Body of pancreas (tissue), 4 donors: Measurements from ENCODE around the gene AUNIP.

Source experiments
- CTCF ChIP-seq, 7 experiments: fragments of 450-650 bp in 4 of 7; fragments of 200-600 bp in 3 of 7; sonication (generic) in 3 of 7; IDR thresholded peaks; one replicate each; pipeline ENCODE4 v1.5.1; 2016 to 2019; ENCODE audit warnings: antibody characterized with exemption in 7 of 7
- POLR2A ChIP-seq, 3 donors: fragments of 450-650 bp; IDR thresholded peaks; one replicate each; pipeline ENCODE4 v1.6.1; 2016; ENCODE audit warnings: antibody characterized with exemption in 3 of 3, mild to moderate bottlenecking in 2 of 3

GRCh38 chr1:25831569-25832196 is 27.6 kb downstream of the AUNIP start:
- TF ChIP-seq CTCF (IDR thresholded peaks at IDR 0.05) (no peak), POLR2A (IDR thresholded peaks at IDR 0.05) (no peak)
